HCT116 (cell line): ENCODE results near the gene CCDC92. TPM values are rescaled to one million over a fixed set of nuclear protein-coding genes. Genes with fewer than 3 reads are reported as not detected.

Source experiments
- ATAC-seq: fragments of 200-7000 bp; cut with Tn5 transposase; 2 replicates; pipeline ENCODE4 v1.9.1; 2020; ENCODE audit warnings: mild to moderate bottlenecking, moderate library complexity
- BruUV-seq: library from RNA; stranded (reverse); fragments of 400-500 nt; replicated peaks from 2 replicates; lab custom pipeline; 2021; lab: Mats Ljungman, UMichigan
- CTCF ChIA-PET: fragments of 300-600 bp; sonication (Branson Sonifier 250); formaldehyde crosslinking; loops from one replicate; lab custom pipeline; 2021; ENCODE audit warnings: antibody characterized with exemption; lab: Charles Lee
- POLR2A ChIA-PET: fragments of 300-600, 350-600 bp; sonication (Branson Sonifier 250); formaldehyde crosslinking; loops from one replicate; lab custom pipeline; 2021; ENCODE audit warnings: antibody characterized with exemption; lab: Charles Lee
- RAD21 ChIA-PET, 2 experiments: fragments of 300-600 bp; sonication (Branson Sonifier 250); formaldehyde crosslinking; loops; one replicate each; lab custom pipeline; 2023; ENCODE audit warnings: low total read pairs in 2 of 2; ENCODE audit not compliant: uncharacterized antibody in 2 of 2, unreplicated experiment in 2 of 2, low non-redundant PET in 1 of 2; lab: Charles Lee
- DNase-seq: peaks from one replicate; pipeline ENCODE4 v3.0.0-alpha.2; 2010; ENCODE audit warnings: low read depth, low spot score
- H2AFZ ChIP-seq: fragments of 200-600 bp; shearing (Covaris generic), sonication (generic); 2 replicates; pipeline ENCODE4 v1.6.1; 2017; ENCODE audit warnings: low read depth, mixed run types, mixed read lengths, antibody characterized with exemption, low read length; ENCODE audit not compliant: poor library complexity, severe bottlenecking
- H3K27ac ChIP-seq: 2 replicates; pipeline ENCODE4 v1.5.1; 2012; ENCODE audit warnings: low read depth, low read length
- H3K27me3 ChIP-seq: fragments of 200-600 bp; sonication (generic); 2 replicates; pipeline ENCODE4 v1.6.1; 2016; ENCODE audit warnings: mixed run types, low read length, mixed read lengths; ENCODE audit not compliant: insufficient read depth
- H3K36me3 ChIP-seq, 2 experiments: fragments of 200-500 bp in 1 of 2; fragments of 200-600 bp in 1 of 2; sonication (Bioruptor generic) in 1 of 2; sonication (generic) in 1 of 2; 2 replicates each; pipeline versions ENCODE4 v1.5.1 to v1.6.1; 2014 to 2016; ENCODE audit warnings: low read length in 2 of 2, inconsistent platforms in 1 of 2, mixed read lengths in 1 of 2, mixed run types in 1 of 2; ENCODE audit not compliant: insufficient read depth in 2 of 2, control insufficient read depth in 1 of 2
- H3K4me1 ChIP-seq, 2 experiments: fragments of 200-600 bp in 1 of 2; sonication (generic) in 1 of 2; 2 replicates each; pipeline versions ENCODE4 v1.5.1 to v1.6.1; 2012 to 2017; ENCODE audit warnings: low read length in 2 of 2, inconsistent platforms in 1 of 2, mild to moderate bottlenecking in 1 of 2, mixed read lengths in 1 of 2, mixed run types in 1 of 2, moderate library complexity in 1 of 2; ENCODE audit not compliant: insufficient read depth in 2 of 2, control insufficient read depth in 1 of 2
- H3K4me2 ChIP-seq: fragments of 200-600 bp; sonication (generic); 2 replicates; pipeline ENCODE4 v1.6.1; 2017; ENCODE audit warnings: mixed run types, low read length, mixed read lengths
- H3K4me3 ChIP-seq, 2 experiments: fragments of 200-600 bp in 1 of 2; sonication (generic) in 1 of 2; replicated peaks in 1 of 2; 2 replicates each; pipeline ENCODE4 v1.5.1; 2011 to 2016; ENCODE audit warnings: low read length in 2 of 2, control low read depth in 1 of 2, low read depth in 1 of 2, mild to moderate bottlenecking in 1 of 2, mixed read lengths in 1 of 2, mixed run types in 1 of 2
- H3K79me2 ChIP-seq: fragments of 200-600 bp; sonication (generic); 2 replicates; pipeline ENCODE4 v1.6.1; 2017; ENCODE audit warnings: mild to moderate bottlenecking, mixed run types, low read length, moderate library complexity, mixed read lengths; ENCODE audit not compliant: insufficient read depth
- H3K9ac ChIP-seq: fragments of 200-600 bp; sonication (generic); 2 replicates; pipeline ENCODE4 v1.6.1; 2016; ENCODE audit warnings: low read length, mixed read lengths
- H3K9me2 ChIP-seq: fragments of 200-600 bp; sonication (generic), shearing (Covaris generic); 2 replicates; pipeline ENCODE4 v1.6.1; 2017; ENCODE audit warnings: mixed run types, mild to moderate bottlenecking, moderate library complexity; ENCODE audit not compliant: insufficient read depth
- H3K9me3 ChIP-seq, 2 experiments: fragments of 200-500 bp in 1 of 2; fragments of 200-600 bp in 1 of 2; sonication (Bioruptor generic) in 1 of 2; sonication (generic) in 1 of 2; 2 replicates each; pipeline ENCODE4 v1.6.1; 2014 to 2017; ENCODE audit warnings: low read length in 2 of 2, mixed read lengths in 2 of 2, inconsistent platforms in 1 of 2, low read depth in 1 of 2, mild to moderate bottlenecking in 1 of 2, mixed run types in 1 of 2, moderate library complexity in 1 of 2; ENCODE audit not compliant: control insufficient read depth in 1 of 2, insufficient read depth in 1 of 2
- H4K20me1 ChIP-seq: fragments of 200-600 bp; sonication (generic), shearing (Covaris generic); 2 replicates; pipeline ENCODE4 v1.6.1; 2017; ENCODE audit warnings: mixed run types, mild to moderate bottlenecking, moderate library complexity; ENCODE audit not compliant: insufficient read depth
- CTCF ChIP-seq, 3 experiments: fragments of 200-600 bp in 1 of 3; sonication (generic) in 1 of 3; IDR thresholded peaks in 2 of 3; conservative IDR thresholded peaks in 1 of 3; 2 replicates each; pipeline ENCODE4 v1.5.1; 2012 to 2017; ENCODE audit warnings: low read depth in 2 of 3, low read length in 2 of 3, antibody characterized with exemption in 1 of 3, borderline replicate concordance in 1 of 3, control low read depth in 1 of 3, mild to moderate bottlenecking in 1 of 3, mixed read lengths in 1 of 3, mixed run types in 1 of 3, moderate library complexity in 1 of 3; ENCODE audit not compliant: insufficient read depth in 1 of 3
- EGR1 ChIP-seq: IDR thresholded peaks from 2 replicates; pipeline ENCODE4 v1.6.1; 2012; ENCODE audit warnings: low read depth
- ELF1 ChIP-seq: IDR thresholded peaks from 2 replicates; pipeline ENCODE4 v1.6.1; 2012; ENCODE audit warnings: low read depth, borderline replicate concordance
- EZH2phosphoT487 ChIP-seq: fragments of 200-600 bp; IDR thresholded peaks from 2 replicates; pipeline ENCODE4 v1.6.1; 2018; ENCODE audit warnings: antibody characterized with exemption, borderline replicate concordance
- MAX ChIP-seq: IDR thresholded peaks from 2 replicates; pipeline ENCODE4 v1.6.1; 2012
- POLR2AphosphoS5 ChIP-seq: IDR thresholded peaks from 2 replicates; pipeline ENCODE4 v1.6.1; 2011; ENCODE audit warnings: mild to moderate bottlenecking, low read depth, low read length, moderate library complexity
- REST ChIP-seq: IDR thresholded peaks from 2 replicates; pipeline ENCODE4 v1.6.1; 2012; ENCODE audit warnings: low read depth
- SP1 ChIP-seq: IDR thresholded peaks from 2 replicates; pipeline ENCODE4 v1.6.1; 2012; ENCODE audit warnings: low read depth
- SRF ChIP-seq: IDR thresholded peaks from 2 replicates; pipeline ENCODE4 v1.6.1; 2012; ENCODE audit warnings: low read depth
- ZBTB33 ChIP-seq: IDR thresholded peaks from 2 replicates; pipeline ENCODE4 v1.6.1; 2011; ENCODE audit warnings: mild to moderate bottlenecking, low read length, moderate library complexity; ENCODE audit not compliant: insufficient replicate concordance; ENCODE audit errors: extremely low read depth
- ZFX ChIP-seq: fragments of 450-650 bp; IDR thresholded peaks from 2 replicates; pipeline ENCODE4 v1.6.1; 2017
- ZNF274 ChIP-seq: fragments of 200-500 bp; sonication (Bioruptor generic); IDR thresholded peaks from 2 replicates; pipeline ENCODE4 v1.6.1; 2014; ENCODE audit warnings: mild to moderate bottlenecking, low read depth, low read length, inconsistent platforms
- intact Hi-C: fragments of 100-400 bp; cut with micrococcal nuclease; formaldehyde crosslinking; loops from 2 replicates; pipeline ENCODE4 v1.10.0; 2022
- total RNA-seq: library from RNA; stranded (reverse); gene quantifications from one replicate; pipeline ENCODE4 v1.2.1, GENCODE V29; 2021; ENCODE audit not compliant: unreplicated experiment
- TF ChIP-seq, protein P1 (sequence below): IDR thresholded peaks from 2 replicates; pipeline ENCODE4 v1.6.1; 2012

CCDC92 gene
- total RNA-seq, 1 experiment from 2014 or later = 9.7 TPM

DNA sequence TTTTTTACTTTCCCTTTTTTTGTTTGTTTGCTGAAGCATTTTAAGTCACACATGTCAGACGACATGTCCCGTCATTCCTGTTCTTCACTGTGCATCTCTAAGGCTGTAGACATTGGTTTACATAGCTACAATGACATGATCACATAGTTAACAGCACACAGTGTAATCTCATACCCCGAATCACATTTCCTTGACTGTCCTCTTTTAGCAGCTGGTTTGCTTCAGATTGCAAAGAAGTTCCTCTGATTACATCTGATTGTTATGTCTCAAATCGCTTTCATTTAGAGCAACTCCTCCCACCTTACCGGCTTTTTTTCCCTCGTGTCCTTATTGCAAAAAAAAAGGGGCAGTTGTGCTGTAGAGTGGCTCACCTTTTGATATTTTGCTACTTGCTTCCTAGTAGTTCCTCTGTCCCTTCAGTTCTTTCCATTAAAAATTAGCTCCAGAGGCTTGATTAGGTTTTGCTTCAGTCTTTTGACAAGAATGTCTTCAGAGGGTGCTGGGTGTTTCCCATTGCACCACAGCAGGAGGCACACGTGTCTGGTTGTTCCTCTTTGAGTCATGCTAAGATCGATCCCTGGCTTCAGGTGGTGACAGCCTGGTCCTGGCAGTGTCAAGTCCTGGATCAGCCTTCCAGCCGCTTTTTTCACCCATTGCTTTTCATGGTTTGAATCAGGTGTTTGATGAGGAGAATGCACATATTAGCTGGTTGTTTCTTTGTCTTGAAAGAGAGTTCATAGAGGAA is 35.4 kb upstream of the CCDC92 start:
- CTCF ChIA-PET = no interaction called here
- ATAC-seq = no peak
- peaks cover 20% of the 10 kb centered on the region; the same call in 1 of the 2 replicates for H3K79me2 ChIP-seq

More for the DNA sequence above, 35.4 kb upstream of the CCDC92 start:
- no peak overlapping the region for H2AFZ ChIP-seq
- H3K36me3 ChIP-seq = peaks cover 11 to 30% of the 10 kb centered on the region in 2 experiments; a peak in 3 of 4 replicates
- no TSS peak for BruUV-seq
- no peaks in the 10 kb centered on the region for H3K27me3 ChIP-seq
- POLR2A ChIA-PET = no interaction called here
- TF ChIP-seq POLR2AphosphoS5 = no peak
- TF ChIP-seq ELF1 = no peak
- TF ChIP-seq EZH2phosphoT487 = no peak
- TF ChIP-seq SP1 = no peak
- TF ChIP-seq, protein P1, sequence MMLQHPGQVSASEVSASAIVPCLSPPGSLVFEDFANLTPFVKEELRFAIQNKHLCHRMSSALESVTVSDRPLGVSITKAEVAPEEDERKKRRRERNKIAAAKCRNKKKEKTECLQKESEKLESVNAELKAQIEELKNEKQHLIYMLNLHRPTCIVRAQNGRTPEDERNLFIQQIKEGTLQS = no peak
- no peak for TF ChIP-seq CTCF (IDR thresholded peaks at IDR 0.05 in 2 of 3, conservative IDR thresholded peaks at IDR 0.05 in 1 of 3; ENCODE audit: borderline replicate concordance in 1 of 3, insufficient read depth in 1 of 3, low read depth in 2 of 3, low read length in 2 of 3)
- TF ChIP-seq MAX = no peak
- TF ChIP-seq ZFX = no peak
- no peak for TF ChIP-seq ZNF274
- no peak for TF ChIP-seq EGR1
- TF ChIP-seq REST = no peak
- no peak for TF ChIP-seq SRF
- TF ChIP-seq ZBTB33 = no peak
- no peak overlapping the region for H3K4me2 ChIP-seq
- no peaks in the 10 kb centered on the region for H3K4me1 ChIP-seq
- peaks cover 8% of the 10 kb centered on the region; the same call in 1 of the 2 replicates for H4K20me1 ChIP-seq
- DNase-seq = no peak
- H3K9ac ChIP-seq = no peak overlapping the region
- no peak overlapping the region for H3K27ac ChIP-seq
- H3K4me3 ChIP-seq = no peak overlapping the region
- intact Hi-C loops = no loop called here
- H3K9me2 ChIP-seq = no peaks in the 10 kb centered on the region
- RAD21 ChIA-PET = no interaction called here
- no peaks in the 10 kb centered on the region for H3K9me3 ChIP-seq
